Esophagus muscularis mucosa (tissue), 3 donors: Measurements from ENCODE around the gene AFG1L.

Source experiments
- CTCF ChIP-seq, 3 experiments: fragments of 200-600 bp in 2 of 3; fragments of 450-650 bp in 1 of 3; sonication (generic) in 2 of 3; IDR thresholded peaks; one replicate each; pipeline ENCODE4 v1.5.1; 2017 to 2019; ENCODE audit warnings: antibody characterized with exemption in 3 of 3, mild to moderate bottlenecking in 2 of 3, moderate library complexity in 1 of 3
- POLR2A ChIP-seq: fragments of 450-650 bp; IDR thresholded peaks from one replicate; pipeline ENCODE4 v1.6.1; 2017; ENCODE audit warnings: antibody characterized with exemption, moderate library complexity, mild to moderate bottlenecking, low read depth

GRCh38 chr6:108434222-108434621 lies 139.4 kb downstream of the AFG1L start:
- TF ChIP-seq CTCF (IDR thresholded peaks at IDR 0.05) (no peak), POLR2A (no peak)
